ENCODE results near the gene PRSS53.
A peak's percentile ranks its signal among the peaks of the same experiment; 100 is the strongest.

The PRSS53 gene

GRCh38 chr16:31094424-31095120 lies 5.8 kb upstream of the PRSS53 start, which contains the start of gene VKORC1:
Gene VKORC1 (minus strand): TSS chr16:31094797. CDS start chr16:31094729, 68 bp downstream.
- FAIRE-seq = no peak

GRCh38 chr16:31094088-31094423 lies 5.3 kb upstream of the PRSS53 start:
- no peak for FAIRE-seq
- no peak for DNase-seq (ENCODE audit: low spot score)

More at GRCh38 chr16:31094424-31095120, 5.8 kb upstream of the PRSS53 start, which contains the start of gene VKORC1:
- peak; percentile 94 for DNase-seq (ENCODE audit: low spot score)

GRCh38 chr16:31093132-31093703 lies 4.5 kb upstream of the PRSS53 start:
- FAIRE-seq (no peak), DNase-seq (ENCODE audit: low spot score) (peak; percentile 56)

GRCh38 chr16:31092330-31092729 lies 3.6 kb upstream of the PRSS53 start:
- DNase-seq (ENCODE audit: low spot score) (no peak), FAIRE-seq (no peak)

GRCh38 chr16:31090540-31090939 lies 1.8 kb upstream of the PRSS53 start:
- FAIRE-seq (no peak), DNase-seq (ENCODE audit: low spot score) (no peak)

- FAIRE-seq (no peak), DNase-seq (ENCODE audit: low spot score) (no peak)
Measured at GRCh38 chr16:31089199-31089598, 456 bp upstream of the PRSS53 start.

GRCh38 chr16:31087971-31088370 lies 772 bp downstream of the PRSS53 start:
- DNase-seq (ENCODE audit: low spot score) = no peak
- no peak for FAIRE-seq

- FAIRE-seq = no peak
- no peak for DNase-seq (ENCODE audit: low spot score)
Measured at GRCh38 chr16:31087481-31087880, 1.3 kb downstream of the PRSS53 start.

- FAIRE-seq (no peak), DNase-seq (ENCODE audit: low spot score) (no peak)
Measured at GRCh38 chr16:31086629-31086906, 2.2 kb downstream of the PRSS53 start.

GRCh38 chr16:31085873-31086628 lies 2.7 kb downstream of the PRSS53 start:
- DNase-seq (ENCODE audit: low spot score) (no peak), FAIRE-seq (no peak)

- FAIRE-seq (no peak), DNase-seq (ENCODE audit: low spot score) (no peak)
Measured at GRCh38 chr16:31085411-31085810, 3.3 kb downstream of the PRSS53 start.

GRCh38 chr16:31084584-31085302 lies 4.0 kb downstream of the PRSS53 start:
- FAIRE-seq (no peak), DNase-seq (ENCODE audit: low spot score) (no peak)

GRCh38 chr16:31083981-31084380 lies 4.8 kb downstream of the PRSS53 start:
- DNase-seq (ENCODE audit: low spot score) (no peak), FAIRE-seq (no peak)

- no peak for DNase-seq (ENCODE audit: low spot score)
- FAIRE-seq = no peak
Measured at GRCh38 chr16:31083556-31083955, 5.2 kb downstream of the PRSS53 start.

- DNase-seq (ENCODE audit: low spot score) (no peak), FAIRE-seq (no peak)
Measured at GRCh38 chr16:31083081-31083480, 5.7 kb downstream of the PRSS53 start.

- DNase-seq (ENCODE audit: low spot score) (no peak), FAIRE-seq (no peak)
Measured at GRCh38 chr16:31082368-31083045, 6.2 kb downstream of the PRSS53 start.

GRCh38 chr16:31081428-31082351 lies 7.1 kb downstream of the PRSS53 start:
- FAIRE-seq (no peak), DNase-seq (ENCODE audit: low spot score) (no peak)

GRCh38 chr16:31080756-31081419 lies 7.9 kb downstream of the PRSS53 start:
- DNase-seq (ENCODE audit: low spot score) (no peak), FAIRE-seq (no peak)

- no peak for FAIRE-seq
- no peak for DNase-seq (ENCODE audit: low spot score)
Measured at GRCh38 chr16:31080035-31080629, 8.6 kb downstream of the PRSS53 start.

All from urothelium cell line (cell line).